ENCODE data around the gene LRRC58. TPM values are rescaled to one million over a fixed set of nuclear protein-coding genes. Genes with fewer than 3 reads are reported as not detected.

LRRC58 gene
- total and polyA plus RNA-seq, 2 of the 8 experiments (the other 6 are each of a cell fraction or from before 2014, with no cell fraction given) = 4.3 to 15.4 TPM

GRCh38 chr3:120280566-120280965 lies 68.6 kb downstream of the LRRC58 start (continued):
- TF ChIP-seq CHD7 (IDR thresholded peaks at IDR 0.05; ENCODE audit: insufficient replicate concordance, low read length) = no peak

Data from H1 (cell line).